HUES48 (cell line): ENCODE data around the gene ABCB8.

Experiments used
- H3K27ac ChIP-seq: one replicate; pipeline ENCODE4 v1.7.0; 2013; ENCODE audit warnings: low read depth, low read length, inconsistent platforms
- H3K27me3 ChIP-seq: 2 replicates; pipeline ENCODE4 v1.6.1; 2013; ENCODE audit warnings: mild to moderate bottlenecking, low read length; ENCODE audit not compliant: control insufficient read depth, insufficient read depth
- H3K36me3 ChIP-seq: 2 replicates; pipeline ENCODE4 v1.6.1; 2013; ENCODE audit warnings: low read length; ENCODE audit not compliant: control insufficient read depth, insufficient read depth
- H3K4me1 ChIP-seq: 2 replicates; pipeline ENCODE4 v1.6.1; 2013; ENCODE audit warnings: mild to moderate bottlenecking, low read length; ENCODE audit not compliant: control insufficient read depth, insufficient read depth
- H3K4me3 ChIP-seq: 2 replicates; pipeline ENCODE4 v1.5.1; 2013; ENCODE audit warnings: mild to moderate bottlenecking, low read depth, low read length
- H3K9ac ChIP-seq: 2 replicates; pipeline ENCODE4 v1.6.1; 2013; ENCODE audit warnings: mild to moderate bottlenecking, low read depth, low read length, moderate library complexity
- H3K9me3 ChIP-seq: 2 replicates; pipeline ENCODE4 v1.6.1; 2013; ENCODE audit warnings: low read length; ENCODE audit not compliant: control insufficient read depth, insufficient read depth

ABCB8 gene

DNA sequence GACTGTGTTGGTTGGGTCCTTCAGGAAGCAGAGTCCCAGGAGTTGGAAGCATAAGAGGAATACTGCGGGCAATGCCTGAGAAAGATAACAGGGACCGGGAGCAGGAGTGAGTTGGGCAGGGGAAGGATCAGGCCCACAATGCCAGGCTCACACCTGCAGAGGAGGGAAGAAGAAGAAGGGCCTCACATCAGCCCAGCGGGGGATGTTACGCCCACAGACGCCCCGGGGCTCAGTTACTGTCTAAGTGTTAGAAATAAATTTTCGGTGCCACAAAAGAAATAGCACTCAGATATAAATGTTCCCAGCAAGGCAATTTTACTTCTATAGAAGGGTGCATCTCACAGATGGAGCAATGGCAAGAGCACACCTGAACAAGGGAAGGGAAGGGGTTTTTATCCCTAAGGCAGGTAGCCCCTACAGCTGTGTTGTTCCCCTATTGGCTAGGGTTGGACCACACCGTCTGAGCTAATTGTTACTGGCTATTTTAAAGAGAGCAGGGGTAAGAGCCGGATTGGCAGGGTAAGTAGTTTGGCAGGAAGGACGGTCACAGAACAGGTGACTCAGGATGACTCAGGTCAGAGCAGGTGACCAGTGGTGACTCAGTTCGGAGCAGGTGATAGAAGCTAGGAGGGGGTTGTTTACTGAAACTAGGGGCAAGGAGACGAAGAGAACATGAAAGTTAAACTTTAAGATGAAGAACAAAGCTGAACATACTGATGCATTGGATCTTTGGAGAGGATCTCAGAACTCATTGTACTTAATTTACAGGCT lies 37.6 kb upstream of the ABCB8 start, which contains the start of gene NOS3:
Gene NOS3, plus strand, starts transcription at position 602 of the 771 bp plus-strand sequence. CDS start 2,787 bp downstream, outside the sequence.
- Histone ChIP-seq H3K9ac (no peak within 1 kb of the TSS), H3K4me3 (no peak within 1 kb of the TSS), H3K27me3 (no peaks in the 10 kb centered on the region), H3K4me1 (peaks cover 4% of the 10 kb centered on the region; the same call in 1 of the 2 replicates), H3K27ac (no peak within 1 kb of the TSS), H3K9me3 (no peaks in the 10 kb centered on the region), H3K36me3 (no peaks in the 10 kb centered on the region)

DNA sequence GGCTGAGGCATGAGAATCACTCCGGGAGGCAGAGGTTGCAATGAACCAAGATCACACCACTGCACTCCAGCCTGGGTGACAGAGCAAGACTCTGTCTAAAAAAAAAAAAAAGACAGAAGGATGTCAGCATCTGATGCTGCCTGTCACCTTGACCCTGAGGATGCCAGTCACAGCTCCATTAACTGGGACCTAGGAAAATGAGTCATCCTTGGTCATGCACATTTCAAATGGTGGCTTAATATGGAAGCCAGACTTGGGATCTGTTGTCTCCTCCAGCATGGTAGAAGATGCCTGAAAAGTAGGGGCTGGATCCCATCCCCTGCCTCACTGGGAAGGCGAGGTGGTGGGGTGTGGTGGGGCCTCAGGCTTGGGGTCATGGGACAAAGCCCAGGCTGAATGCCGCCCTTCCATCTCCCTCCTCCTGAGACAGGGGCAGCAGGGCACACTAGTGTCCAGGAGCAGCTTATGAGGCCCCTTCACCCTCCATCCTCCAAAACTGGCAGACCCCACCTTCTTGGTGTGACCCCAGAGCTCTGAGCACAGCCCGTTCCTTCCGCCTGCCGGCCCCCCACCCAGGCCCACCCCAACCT lies 36.1 kb upstream of the ABCB8 start:
- Histone ChIP-seq H3K9me3 (no peaks in the 10 kb centered on the region), H3K27ac (no peak overlapping the region), H3K36me3 (no peaks in the 10 kb centered on the region), H3K4me1 (peaks cover 4% of the 10 kb centered on the region; the same call in 1 of the 2 replicates), H3K4me3 (no peak overlapping the region), H3K27me3 (no peaks in the 10 kb centered on the region), H3K9ac (no peak overlapping the region)

DNA sequence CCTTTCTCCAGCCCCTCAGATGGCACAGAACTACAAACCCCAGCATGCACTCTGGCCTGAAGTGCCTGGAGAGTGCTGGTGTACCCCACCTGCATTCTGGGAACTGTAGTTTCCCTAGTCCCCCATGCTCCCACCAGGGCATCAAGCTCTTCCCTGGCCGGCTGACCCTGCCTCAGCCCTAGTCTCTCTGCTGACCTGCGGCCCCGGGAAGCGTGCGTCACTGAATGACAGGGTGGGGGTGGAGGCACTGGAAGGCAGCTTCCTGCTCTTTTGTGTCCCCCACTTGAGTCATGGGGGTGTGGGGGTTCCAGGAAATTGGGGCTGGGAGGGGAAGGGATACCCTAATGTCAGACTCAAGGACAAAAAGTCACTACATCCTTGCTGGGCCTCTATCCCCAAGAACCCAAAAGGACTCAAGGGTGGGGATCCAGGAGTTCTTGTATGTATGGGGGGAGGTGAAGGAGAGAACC lies 35.4 kb upstream of the ABCB8 start:
- no peak overlapping the region for H3K4me3 ChIP-seq
- H3K9ac ChIP-seq: no peak overlapping the region
- no peaks in the 10 kb centered on the region for H3K27me3 ChIP-seq
- H3K36me3 ChIP-seq: no peaks in the 10 kb centered on the region
- no peaks in the 10 kb centered on the region for H3K9me3 ChIP-seq
- H3K4me1 ChIP-seq: peaks cover 4% of the 10 kb centered on the region; the same call in 1 of the 2 replicates
- no peak overlapping the region for H3K27ac ChIP-seq

DNA sequence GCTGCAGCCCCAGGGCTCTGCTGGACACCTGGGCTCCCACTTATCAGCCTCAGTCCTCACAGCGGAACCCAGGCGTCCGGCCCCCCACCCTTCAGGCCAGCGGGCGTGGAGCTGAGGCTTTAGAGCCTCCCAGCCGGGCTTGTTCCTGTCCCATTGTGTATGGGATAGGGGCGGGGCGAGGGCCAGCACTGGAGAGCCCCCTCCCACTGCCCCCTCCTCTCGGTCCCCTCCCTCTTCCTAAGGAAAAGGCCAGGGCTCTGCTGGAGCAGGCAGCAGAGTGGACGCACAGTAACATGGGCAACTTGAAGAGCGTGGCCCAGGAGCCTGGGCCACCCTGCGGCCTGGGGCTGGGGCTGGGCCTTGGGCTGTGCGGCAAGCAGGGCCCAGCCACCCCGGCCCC lies 34.7 kb upstream of the ABCB8 start:
- H3K9ac ChIP-seq: no peak overlapping the region
- H3K9me3 ChIP-seq: no peaks in the 10 kb centered on the region
- H3K4me1 ChIP-seq: peaks cover 4% of the 10 kb centered on the region; the same call in 1 of the 2 replicates
- H3K4me3 ChIP-seq: no peak overlapping the region
- no peaks in the 10 kb centered on the region for H3K27me3 ChIP-seq
- H3K36me3 ChIP-seq: no peaks in the 10 kb centered on the region
- H3K27ac ChIP-seq: no peak overlapping the region

DNA sequence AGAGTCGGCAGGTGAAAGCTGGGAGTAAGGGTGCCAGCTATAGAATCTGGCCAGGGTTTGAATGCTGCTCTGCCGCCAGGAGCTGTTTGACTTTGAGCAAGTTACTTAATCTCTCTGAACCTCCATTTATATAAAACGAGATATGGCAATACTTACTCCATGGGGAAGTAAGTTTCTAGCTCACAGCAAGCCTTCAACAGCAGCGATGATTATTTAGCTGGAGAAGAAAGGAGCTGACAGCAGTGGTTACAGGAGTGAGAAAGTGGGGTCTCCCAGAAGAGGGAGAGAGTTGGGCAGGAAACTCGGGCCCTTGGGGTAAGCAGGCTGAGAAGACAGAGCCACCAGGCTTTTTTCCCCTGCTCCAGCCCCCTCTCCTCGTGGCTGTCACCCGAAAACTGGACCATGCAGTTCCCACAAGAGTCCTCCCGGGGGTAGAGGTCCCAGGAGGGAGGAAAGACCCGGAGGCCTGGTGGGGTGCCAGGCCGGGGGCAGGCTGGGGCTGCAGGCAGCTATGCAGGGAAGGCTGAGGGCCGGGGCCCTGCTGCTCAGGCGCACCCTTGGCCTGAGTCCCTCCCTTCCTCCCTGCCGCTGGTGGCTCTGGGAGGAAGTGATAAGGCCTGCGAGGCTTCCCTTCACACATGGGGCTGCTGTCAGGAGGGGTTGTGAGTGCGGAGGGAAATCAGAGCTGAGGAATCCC lies 34.0 kb upstream of the ABCB8 start:
- Histone ChIP-seq H3K27me3 (no peaks in the 10 kb centered on the region), H3K9ac (no peak overlapping the region), H3K27ac (no peak overlapping the region), H3K36me3 (no peaks in the 10 kb centered on the region), H3K4me3 (no peak overlapping the region), H3K4me1 (no peaks in the 10 kb centered on the region), H3K9me3 (no peaks in the 10 kb centered on the region)

DNA sequence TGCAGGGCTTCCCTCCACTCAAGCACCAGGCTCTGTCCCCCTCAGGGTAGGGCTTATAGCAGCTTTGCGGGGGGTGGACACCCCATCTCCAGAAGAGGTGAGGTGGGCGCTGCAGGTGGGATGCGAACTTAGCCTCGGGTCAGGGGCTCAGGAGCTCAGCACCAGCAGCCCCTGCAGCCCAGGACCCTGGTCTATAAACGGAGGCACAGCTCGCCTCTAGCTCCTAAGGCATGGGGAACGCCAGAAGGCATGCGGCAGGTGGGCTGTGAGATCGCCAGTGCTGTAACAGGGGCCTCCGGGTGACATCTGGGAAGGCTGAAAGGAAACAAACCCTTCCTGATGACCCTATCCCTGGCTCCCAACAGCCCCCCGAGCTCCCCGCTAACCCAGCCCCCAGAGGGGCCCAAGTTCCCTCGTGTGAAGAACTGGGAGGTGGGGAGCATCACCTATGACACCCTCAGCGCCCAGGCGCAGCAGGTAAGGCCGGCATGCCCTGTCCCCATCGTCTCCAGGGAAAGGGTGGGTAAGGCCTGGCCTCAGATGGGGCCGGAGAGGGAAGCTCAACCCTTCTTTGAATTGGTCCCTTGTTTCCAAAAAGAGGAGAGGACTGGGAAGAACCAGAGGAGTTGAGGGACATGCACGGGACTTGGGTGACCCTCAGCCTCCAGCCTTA lies 33.3 kb upstream of the ABCB8 start:
- Histone ChIP-seq H3K4me1 (no peaks in the 10 kb centered on the region), H3K9me3 (no peaks in the 10 kb centered on the region), H3K4me3 (no peak overlapping the region), H3K27ac (no peak overlapping the region), H3K9ac (no peak overlapping the region), H3K27me3 (no peaks in the 10 kb centered on the region), H3K36me3 (no peaks in the 10 kb centered on the region)

DNA sequence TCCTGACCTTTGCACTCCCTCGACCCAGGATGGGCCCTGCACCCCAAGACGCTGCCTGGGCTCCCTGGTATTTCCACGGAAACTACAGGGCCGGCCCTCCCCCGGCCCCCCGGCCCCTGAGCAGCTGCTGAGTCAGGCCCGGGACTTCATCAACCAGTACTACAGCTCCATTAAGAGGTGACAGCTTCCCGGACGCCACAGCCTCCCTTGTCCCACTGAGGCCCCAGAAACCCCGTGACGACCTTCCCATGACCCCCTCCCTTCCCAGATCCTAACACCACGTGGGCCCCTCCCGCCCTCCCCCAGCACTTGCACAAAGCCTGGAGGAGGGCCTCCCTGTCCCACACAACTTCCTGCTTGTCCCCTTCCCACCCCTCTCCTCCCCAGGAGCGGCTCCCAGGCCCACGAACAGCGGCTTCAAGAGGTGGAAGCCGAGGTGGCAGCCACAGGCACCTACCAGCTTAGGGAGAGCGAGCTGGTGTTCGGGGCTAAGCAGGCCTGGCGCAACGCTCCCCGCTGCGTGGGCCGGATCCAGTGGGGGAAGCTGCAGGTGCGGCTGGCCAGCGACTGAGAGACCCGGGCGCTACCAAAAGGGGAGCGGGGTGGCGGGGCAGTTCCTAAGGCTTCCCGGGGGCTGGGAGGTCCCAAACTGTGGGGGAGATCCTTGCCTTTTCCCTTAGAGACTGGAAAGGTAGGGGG lies 31.7 kb upstream of the ABCB8 start:
- Histone ChIP-seq H3K36me3 (no peaks in the 10 kb centered on the region), H3K27ac (no peak overlapping the region), H3K4me1 (no peaks in the 10 kb centered on the region), H3K9me3 (no peaks in the 10 kb centered on the region), H3K4me3 (no peak overlapping the region), H3K9ac (no peak overlapping the region), H3K27me3 (no peaks in the 10 kb centered on the region)

- no peak overlapping the region for H3K9ac ChIP-seq
- H3K4me1 ChIP-seq: no peaks in the 10 kb centered on the region
- no peaks in the 10 kb centered on the region for H3K36me3 ChIP-seq
- no peak overlapping the region for H3K27ac ChIP-seq
- H3K27me3 ChIP-seq: no peaks in the 10 kb centered on the region
- H3K4me3 ChIP-seq: no peak overlapping the region
- no peaks in the 10 kb centered on the region for H3K9me3 ChIP-seq
These were observed 31.2 kb upstream of the ABCB8 start for GRCh38 chr7:150997075-150997511.

GRCh38 chr7:150997817-150998216 lies 30.4 kb upstream of the ABCB8 start:
- Histone ChIP-seq H3K27me3 (no peaks in the 10 kb centered on the region), H3K4me3 (no peak overlapping the region), H3K9me3 (no peaks in the 10 kb centered on the region), H3K4me1 (no peaks in the 10 kb centered on the region), H3K9ac (no peak overlapping the region), H3K27ac (no peak overlapping the region), H3K36me3 (no peaks in the 10 kb centered on the region)

- Histone ChIP-seq H3K27me3 (no peaks in the 10 kb centered on the region), H3K27ac (no peak overlapping the region), H3K4me1 (no peaks in the 10 kb centered on the region), H3K4me3 (no peak overlapping the region), H3K36me3 (no peaks in the 10 kb centered on the region), H3K9ac (no peak overlapping the region), H3K9me3 (no peaks in the 10 kb centered on the region)
These were observed 29.9 kb upstream of the ABCB8 start for GRCh38 chr7:150998341-150998740.
